ENCODE data around the gene FNDC10.

Gene FNDC10

GRCh38 chr1:1627829-1628753 lies 28.2 kb upstream of the FNDC10 start:
- no peak for DNase-seq (ENCODE audit: low spot score)

GRCh38 chr1:1627261-1627828 lies 27.4 kb upstream of the FNDC10 start:
- DNase-seq (ENCODE audit: low spot score) = peak; percentile 47

GRCh38 chr1:1626207-1627141 lies 26.5 kb upstream of the FNDC10 start:
- no peak for DNase-seq (ENCODE audit: low spot score)

GRCh38 chr1:1625824-1626206 lies 25.9 kb upstream of the FNDC10 start:
- DNase-seq (ENCODE audit: low spot score) = no peak

GRCh38 chr1:1625404-1625775 lies 25.5 kb upstream of the FNDC10 start:
- no peak for DNase-seq (ENCODE audit: low spot score)

- DNase-seq (ENCODE audit: low spot score) = no peak
These were observed 24.8 kb upstream of the FNDC10 start for GRCh38 chr1:1624443-1625403.

GRCh38 chr1:1623631-1624442 lies 23.9 kb upstream of the FNDC10 start:
- DNase-seq (ENCODE audit: low spot score) = no peak

GRCh38 chr1:1623181-1623630 lies 23.3 kb upstream of the FNDC10 start:
- no peak for DNase-seq (ENCODE audit: low spot score)

GRCh38 chr1:1622788-1623094 lies 22.8 kb upstream of the FNDC10 start:
- DNase-seq (ENCODE audit: low spot score) = no peak

- DNase-seq (ENCODE audit: low spot score) = no peak
These were observed 22.3 kb upstream of the FNDC10 start for GRCh38 chr1:1622010-1622787.

- no peak for DNase-seq (ENCODE audit: low spot score)
These were observed 21.5 kb upstream of the FNDC10 start for GRCh38 chr1:1621173-1622009.

- DNase-seq (ENCODE audit: low spot score) = no peak
These were observed 20.7 kb upstream of the FNDC10 start for GRCh38 chr1:1620433-1621139.

- no peak for DNase-seq (ENCODE audit: low spot score)
These were observed 20.0 kb upstream of the FNDC10 start for GRCh38 chr1:1619917-1620361.

GRCh38 chr1:1618396-1619068 lies 18.6 kb upstream of the FNDC10 start:
- no peak for DNase-seq (ENCODE audit: low spot score)

- no peak for DNase-seq (ENCODE audit: low spot score)
These were observed 18.0 kb upstream of the FNDC10 start for GRCh38 chr1:1617925-1618324.

GRCh38 chr1:1617516-1617915 lies 17.6 kb upstream of the FNDC10 start:
- no peak for DNase-seq (ENCODE audit: low spot score)

- DNase-seq (ENCODE audit: low spot score) = no peak
These were observed 16.9 kb upstream of the FNDC10 start for GRCh38 chr1:1616838-1617237.
